COR-L47 (cell line): ENCODE measurements around the gene EZH1.
"Not testable (repeated sequence)": the region's sequence is repeated elsewhere in the genome, so short reads cannot be mapped to it uniquely, and the experiment has no call there.

ENCODE experiments used
- DNase-seq: peaks from one replicate; lab custom pipeline; 2025; lab: John Stamatoyannopoulos, UW

Gene EZH1

GRCh38 chr17:42772945-42773289, 28.1 kb upstream of the EZH1 start:
- no peak for DNase-seq

GRCh38 chr17:42769964-42770363, 25.1 kb upstream of the EZH1 start:
- DNase-seq: not testable (repeated sequence)

GRCh38 chr17:42768006-42768405, 23.2 kb upstream of the EZH1 start:
- not testable (repeated sequence) for DNase-seq

GRCh38 chr17:42767512-42767911, 22.7 kb upstream of the EZH1 start:
- no peak for DNase-seq

- no peak for DNase-seq
These were observed 21.3 kb upstream of the EZH1 start for GRCh38 chr17:42766124-42766523.

GRCh38 chr17:42761638-42762037, 16.8 kb upstream of the EZH1 start:
- DNase-seq: no peak

GRCh38 chr17:42760652-42761581, 16.1 kb upstream of the EZH1 start, which contains the start of gene RAMP2:
TSS of gene RAMP2 (plus strand) at chr17:42761227. CDS start at chr17:42761262, 35 bp downstream.
- DNase-seq: peak; percentile 34

- DNase-seq: no peak
These were observed 15.3 kb upstream of the EZH1 start for GRCh38 chr17:42759982-42760651.

GRCh38 chr17:42754782-42755181, 9.9 kb upstream of the EZH1 start:
- no peak for DNase-seq

GRCh38 chr17:42751628-42752027, 6.8 kb upstream of the EZH1 start:
- DNase-seq: no peak

- no peak for DNase-seq
These were observed 6.0 kb upstream of the EZH1 start for GRCh38 chr17:42750739-42751344.

- DNase-seq: peak; percentile 38
These were observed 4.3 kb upstream of the EZH1 start for GRCh38 chr17:42748908-42749798.

GRCh38 chr17:42748202-42748907, 3.5 kb upstream of the EZH1 start:
- no peak for DNase-seq

GRCh38 chr17:42744283-42744805, 496 bp downstream of the EZH1 start:
- DNase-seq: peak; percentile 60

GRCh38 chr17:42743595-42744282, 1.1 kb downstream of the EZH1 start:
- DNase-seq: peak; percentile 5

- DNase-seq: not testable (repeated sequence)
These were observed 1.9 kb downstream of the EZH1 start for GRCh38 chr17:42742916-42743315.

GRCh38 chr17:42740699-42741098, 4.1 kb downstream of the EZH1 start:
- DNase-seq: no peak

- DNase-seq: no peak
These were observed 19.7 kb downstream of the EZH1 start for GRCh38 chr17:42725143-42725542.

GRCh38 chr17:42723636-42724035, 21.2 kb downstream of the EZH1 start:
- no peak for DNase-seq

- peak; percentile 78 for DNase-seq
These were observed 23.8 kb downstream of the EZH1 start for GRCh38 chr17:42720996-42721583.
